ENCODE measurements around the gene PRPS1. TPM values are rescaled to one million over a fixed set of nuclear protein-coding genes. Genes with fewer than 3 reads are reported as not detected.

Gene PRPS1
- total RNA-seq, 1 experiment from 2014 or later = 87.3 TPM

DNA sequence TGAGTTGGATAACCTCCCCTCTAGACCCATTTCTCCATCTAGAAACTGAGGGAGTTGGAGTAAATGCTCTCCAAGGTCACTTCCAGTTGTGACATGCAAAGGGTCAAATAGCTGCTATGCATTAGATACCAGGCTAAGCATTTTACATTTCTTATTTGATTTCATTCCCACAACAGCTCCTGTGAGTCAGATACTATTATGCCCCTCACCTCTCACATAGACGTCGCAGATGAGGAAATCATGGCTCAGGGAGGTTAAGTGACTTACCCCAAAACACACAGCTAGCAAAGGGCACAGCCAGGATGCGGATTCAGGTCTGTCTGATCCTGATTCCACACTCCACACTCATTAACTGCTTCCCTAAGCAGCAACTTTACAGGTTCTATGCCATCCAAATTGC lies 57.7 kb downstream of the PRPS1 start:
- ChIA-PET CTCF (no interaction called here), POLR2A (ENCODE audit: low non-redundant PET) (no interaction called here)
- H3K4me3 ChIP-seq (ENCODE audit: low read depth, low read length, poor library complexity, severe bottlenecking) = no peak overlapping the region
- no peaks in the 10 kb centered on the region for H3K27me3 ChIP-seq (replicated peaks; ENCODE audit: insufficient read depth, low read depth, low read length, poor library complexity)
- no peaks in the 10 kb centered on the region for H3K36me3 ChIP-seq (ENCODE audit: insufficient read depth, low read length, poor library complexity, severe bottlenecking)
- TF ChIP-seq EZH2 (IDR thresholded peaks at IDR 0.05; ENCODE audit: borderline replicate concordance, low read depth, low read length, poor library complexity, severe bottlenecking) (no peak), CTCF (conservative IDR thresholded peaks at IDR 0.05; ENCODE audit: low read depth, low read length) (no peak)
- BruUV-seq (replicated peaks) = no TSS peak
- H3K27ac ChIP-seq (ENCODE audit: low read depth, low read length, poor library complexity, severe bottlenecking) = no peak overlapping the region
- DNase-seq (ENCODE audit: low spot score) = no peak
- H3K9me3 ChIP-seq (ENCODE audit: low read depth, low read length, poor library complexity, severe bottlenecking) = no peaks in the 10 kb centered on the region
- H3K4me1 ChIP-seq (ENCODE audit: insufficient read depth, low read length, poor library complexity, severe bottlenecking) = no peaks in the 10 kb centered on the region
- intact Hi-C loops (cut with micrococcal nuclease; ENCODE audit: unreplicated experiment) = no loop called here

DNA sequence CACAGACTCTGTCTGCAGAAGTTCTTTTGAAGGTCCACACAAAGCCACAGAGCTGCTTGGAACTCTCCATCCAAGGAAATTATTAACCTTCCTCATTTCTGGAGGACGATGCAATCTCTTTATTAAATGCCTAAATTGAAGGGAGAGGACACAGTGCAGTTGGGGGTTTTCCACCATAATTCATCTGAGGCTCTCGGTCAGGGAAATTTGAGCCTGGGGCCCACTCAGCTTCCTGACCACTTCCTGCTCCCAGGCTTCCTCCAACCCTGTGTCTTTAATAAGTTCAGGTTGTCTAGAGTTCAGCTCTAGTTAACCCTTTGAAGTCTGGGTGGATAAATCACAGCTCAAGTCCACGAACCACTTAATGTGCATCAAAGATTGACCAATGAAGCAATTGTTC lies 58.5 kb downstream of the PRPS1 start:
- no peak overlapping the region for H3K4me3 ChIP-seq (ENCODE audit: low read depth, low read length, poor library complexity, severe bottlenecking)
- H3K4me1 ChIP-seq (ENCODE audit: insufficient read depth, low read length, poor library complexity, severe bottlenecking) = no peaks in the 10 kb centered on the region
- POLR2A ChIA-PET (ENCODE audit: low non-redundant PET) = no interaction called here
- TF ChIP-seq EZH2 (IDR thresholded peaks at IDR 0.05; ENCODE audit: borderline replicate concordance, low read depth, low read length, poor library complexity, severe bottlenecking) = no peak
- TF ChIP-seq CTCF (conservative IDR thresholded peaks at IDR 0.05; ENCODE audit: low read depth, low read length) = no peak
- H3K27ac ChIP-seq (ENCODE audit: low read depth, low read length, poor library complexity, severe bottlenecking) = no peak overlapping the region
- H3K9me3 ChIP-seq (ENCODE audit: low read depth, low read length, poor library complexity, severe bottlenecking) = no peaks in the 10 kb centered on the region
- DNase-seq (ENCODE audit: low spot score) = no peak
- intact Hi-C loops (cut with micrococcal nuclease; ENCODE audit: unreplicated experiment) = no loop called here
- no peaks in the 10 kb centered on the region for H3K27me3 ChIP-seq (replicated peaks; ENCODE audit: insufficient read depth, low read depth, low read length, poor library complexity)
- CTCF ChIA-PET = no interaction called here
- BruUV-seq (replicated peaks) = no TSS peak
- H3K36me3 ChIP-seq (ENCODE audit: insufficient read depth, low read length, poor library complexity, severe bottlenecking) = no peaks in the 10 kb centered on the region

GRCh38 chrX:107687445-107687844 lies 59.1 kb downstream of the PRPS1 start:
- intact Hi-C loops (cut with micrococcal nuclease; ENCODE audit: unreplicated experiment) = no loop called here
- no peak overlapping the region for H3K4me3 ChIP-seq (ENCODE audit: low read depth, low read length, poor library complexity, severe bottlenecking)
- no peaks in the 10 kb centered on the region for H3K27me3 ChIP-seq (replicated peaks; ENCODE audit: insufficient read depth, low read depth, low read length, poor library complexity)
- H3K27ac ChIP-seq (ENCODE audit: low read depth, low read length, poor library complexity, severe bottlenecking) = no peak overlapping the region
- CTCF ChIA-PET = no interaction called here
- BruUV-seq (replicated peaks) = no TSS peak
- H3K4me1 ChIP-seq (ENCODE audit: insufficient read depth, low read length, poor library complexity, severe bottlenecking) = no peaks in the 10 kb centered on the region
- TF ChIP-seq EZH2 (IDR thresholded peaks at IDR 0.05; ENCODE audit: borderline replicate concordance, low read depth, low read length, poor library complexity, severe bottlenecking) (no peak), CTCF (conservative IDR thresholded peaks at IDR 0.05; ENCODE audit: low read depth, low read length) (no peak)
- H3K36me3 ChIP-seq (ENCODE audit: insufficient read depth, low read length, poor library complexity, severe bottlenecking) = no peaks in the 10 kb centered on the region
- H3K9me3 ChIP-seq (ENCODE audit: low read depth, low read length, poor library complexity, severe bottlenecking) = no peaks in the 10 kb centered on the region
- DNase-seq (ENCODE audit: low spot score) = no peak
- POLR2A ChIA-PET (ENCODE audit: low non-redundant PET) = no interaction called here

All from A673 (cell line).